Heart left ventricle (tissue), 16 donors: Measurements from ENCODE around the gene UACA. TPM values are rescaled to one million over a fixed set of nuclear protein-coding genes. Genes with fewer than 3 reads are reported as not detected.

ENCODE experiments used
- ATAC-seq, 4 donors: fragments of 200-7000 bp; cut with Tn5 transposase; one replicate each; pipeline ENCODE4 v1.9.1; 2020 to 2022; ENCODE audit warnings: moderate library complexity in 4 of 4, mild to moderate bottlenecking in 3 of 4, moderate number of reproducible peaks in 1 of 4
- DNase-seq, 5 donors: peaks; one replicate each; pipeline ENCODE4 v3.0.0-alpha.2; 2020
- H3K27ac ChIP-seq, 12 donors: fragments of 200-600 bp; sonication (generic) in 4 of 12; one replicate each; pipeline versions ENCODE4 v1.5.0 to v1.8.0; 2016 to 2022; ENCODE audit warnings: mild to moderate bottlenecking in 2 of 12
- H3K27me3 ChIP-seq, 9 donors: fragments of 200-600 bp; sonication (generic) in 2 of 9; one replicate each; pipeline versions ENCODE4 v1.5.1 to v1.8.0; 2016 to 2022; ENCODE audit warnings: mild to moderate bottlenecking in 3 of 9
- H3K36me3 ChIP-seq, 9 donors: fragments of 200-600 bp; sonication (generic) in 2 of 9; one replicate each; pipeline versions ENCODE4 v1.5.0 to v1.8.0; 2018 to 2022; ENCODE audit warnings: mild to moderate bottlenecking in 2 of 9
- H3K4me1 ChIP-seq, 12 donors: fragments of 200-600 bp; sonication (generic) in 4 of 12; one replicate each; pipeline versions ENCODE4 v1.5.0 to v1.8.0; 2016 to 2022; ENCODE audit warnings: mild to moderate bottlenecking in 3 of 12
- H3K4me3 ChIP-seq, 12 donors: fragments of 200-600 bp; sonication (generic) in 4 of 12; one replicate each; pipeline versions ENCODE4 v1.5.0 to v1.8.0; 2017 to 2022; ENCODE audit warnings: mild to moderate bottlenecking in 9 of 12, moderate library complexity in 4 of 12
- H3K9me3 ChIP-seq, 12 donors: fragments of 200-600 bp; sonication (generic) in 4 of 12; one replicate each; pipeline versions ENCODE4 v1.5.0 to v1.8.0; 2016 to 2022; ENCODE audit warnings: mild to moderate bottlenecking in 1 of 12
- POLR2A ChIP-seq, 2 donors: fragments of 450-650 bp; IDR thresholded peaks; one replicate each; pipeline ENCODE4 v1.6.1; 2017; ENCODE audit warnings: antibody characterized with exemption in 2 of 2, mild to moderate bottlenecking in 2 of 2, moderate library complexity in 2 of 2
- WGBS, 4 donors: extraction: QIAGEN DNeasy Blood & Tissue Kit in 2 of 4; methylation state at CpG; one replicate each; pipeline versions ENCODE4 v1.1.5 to v1.1.7; 2013 to 2018; 5-methylcytosine and 5-hydroxymethylcytosine counted together
- intact Hi-C, 10 donors: fragments of 100-400 bp; cut with DNase I; formaldehyde crosslinking; loops; one replicate each; pipeline versions ENCODE4 v1.11.1 to v1.14.2; 2022
- polyA plus RNA-seq, 2 donors: library from polyadenylated mRNA; stranded (reverse); fragments of 200-250 nt; gene quantifications; one replicate each; pipeline ENCODE4 v1.2.3, GENCODE V29; 2013
- total RNA-seq, 9 donors: library from RNA; depleted of rRNA in 2 of 9; stranded (reverse); fragments of >200 nt in 2 of 9; fragmentation: NEBNext Ultra II Directional in 3 of 9; extraction: Animal tissue kit (Norgen Biotek cat#: 25700) in 3 of 9; gene quantifications; one replicate each; pipeline versions ENCODE4 v1.1.0 to v1.2.4, GENCODE V29; 2016 to 2023
- TF ChIP-seq, protein P1 (sequence below), 12 donors: fragments of 200-600 bp; sonication (generic) in 4 of 12; IDR thresholded peaks; one replicate each; pipeline versions ENCODE4 v1.5.0 to v1.8.0; 2018 to 2022; ENCODE audit warnings: antibody characterized with exemption in 12 of 12, mild to moderate bottlenecking in 5 of 12
- donor health status: ischemic (EF 13 %, LVEDD 7.1; RV severe dilation, severe dysfunction).
- donor health status: healthy with polysubstance abuse.
- donor health status: DM: no; HTN: yes; CAD: no.
- donor health status: DM: no; HTN: no; CAD: no.
- donor health status: ischemic (EF 25% LVEDD 6.9; RV normal size, moderate dysfunction).
- donor health status: ischemic (EF 25% LVEDD 5.7; RV mildly dilated, moderate dysfunction).
- donor health status: healthy.
- donor health status: DM: yes; HTN: yes; CAD: no.
- donor health status: ischemic (EF 35%, LVEDD 5.7; RV mildly dilated, moderate dysfunction).
- donor health status: nonischemic (EF 11% LVEDD 7.7; RV severe dilation, severe dysfunction).
- donor health status: DM: yes; HTN: yes; CAD: no.
- donor health status: PGD.
- donor health status: ischemic (EF 29% LVEDD 5.4; RV normal size, mild dysfunction).
- donor health status: nonischemic (EF 23%, LVEDD 6.1; RV moderate dilation, normal function).

Gene UACA
- total and polyA plus RNA-seq, 11 donors = 10.7 to 57.1 (median 49.0) TPM

- H3K27me3 ChIP-seq = no peaks in the 10 kb centered on the region
- H3K27ac ChIP-seq = peak overlapping the region in 11 of 12 donors; percentile 36 to 74 (median 64)
- intact Hi-C loops = loop anchor here in 2 of 10 donors (5.0 to 10.0 kb wide), 2 partner anchors 61 to 64 kb away; partner anchors contain the start of gene UACA (in 2 of the 2)
- H3K4me3 ChIP-seq = peak overlapping the region in 10 of 12 donors; percentile 13 to 55 (median 42)
- no peak for DNase-seq
- H3K9me3 ChIP-seq = no peaks in the 10 kb centered on the region
- peaks cover 0 to 12% (median 0%) of the 10 kb centered on the region in 9 donors for H3K36me3 ChIP-seq
- 36 to 45% (median 41%) methylated on average over 2 of the region's 2 CpGs for WGBS, 4 donors
- ATAC-seq = no peak
- H3K4me1 ChIP-seq = peaks cover 4 to 88% (median 60%) of the 10 kb centered on the region in 12 donors
- no peak for TF ChIP-seq POLR2A (IDR thresholded peaks at IDR 0.05)
- TF ChIP-seq, protein P1, sequence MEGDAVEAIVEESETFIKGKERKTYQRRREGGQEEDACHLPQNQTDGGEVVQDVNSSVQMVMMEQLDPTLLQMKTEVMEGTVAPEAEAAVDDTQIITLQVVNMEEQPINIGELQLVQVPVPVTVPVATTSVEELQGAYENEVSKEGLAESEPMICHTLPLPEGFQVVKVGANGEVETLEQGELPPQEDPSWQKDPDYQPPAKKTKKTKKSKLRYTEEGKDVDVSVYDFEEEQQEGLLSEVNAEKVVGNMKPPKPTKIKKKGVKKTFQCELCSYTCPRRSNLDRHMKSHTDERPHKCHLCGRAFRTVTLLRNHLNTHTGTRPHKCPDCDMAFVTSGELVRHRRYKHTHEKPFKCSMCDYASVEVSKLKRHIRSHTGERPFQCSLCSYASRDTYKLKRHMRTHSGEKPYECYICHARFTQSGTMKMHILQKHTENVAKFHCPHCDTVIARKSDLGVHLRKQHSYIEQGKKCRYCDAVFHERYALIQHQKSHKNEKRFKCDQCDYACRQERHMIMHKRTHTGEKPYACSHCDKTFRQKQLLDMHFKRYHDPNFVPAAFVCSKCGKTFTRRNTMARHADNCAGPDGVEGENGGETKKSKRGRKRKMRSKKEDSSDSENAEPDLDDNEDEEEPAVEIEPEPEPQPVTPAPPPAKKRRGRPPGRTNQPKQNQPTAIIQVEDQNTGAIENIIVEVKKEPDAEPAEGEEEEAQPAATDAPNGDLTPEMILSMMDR (IDR thresholded peaks at IDR 0.05) = no peak
Observed at GRCh38 chr15:70701171-70701570, 62.2 kb downstream of the UACA start.

- Histone ChIP-seq H3K9me3 (no peaks in the 10 kb centered on the region), H3K27ac (peak overlapping the region in 11 of 12 donors; percentile 34 to 73 (median 55)), H3K4me1 (peaks cover 4 to 82% (median 57%) of the 10 kb centered on the region in 12 donors), H3K4me3 (peak overlapping the region in 7 of 12 donors; percentile 39 to 55 (median 44)), H3K36me3 (peaks cover 0 to 12% (median 0%) of the 10 kb centered on the region in 9 donors), H3K27me3 (no peaks in the 10 kb centered on the region)
- no peak for TF ChIP-seq POLR2A (IDR thresholded peaks at IDR 0.05)
- TF ChIP-seq, protein P1 (IDR thresholded peaks at IDR 0.05) = no peak
- intact Hi-C loops = loop anchor here in 2 of 10 donors (5.0 to 10.0 kb wide), 2 partner anchors 62 to 65 kb away; partner anchors contain the start of gene UACA (in 2 of the 2)
- ATAC-seq (no peak), DNase-seq (no peak)
Observed at GRCh38 chr15:70699890-70700289, 63.5 kb downstream of the UACA start.

GRCh38 chr15:70698836-70699390 lies 64.4 kb downstream of the UACA start:
- no peak for ATAC-seq
- intact Hi-C loops = no loop called here
- Histone ChIP-seq H3K4me3 (peak overlapping the region in 3 of 12 donors; percentile 40 to 47 (median 41)), H3K27ac (peak overlapping the region in 11 of 12 donors; percentile 34 to 73 (median 55)), H3K9me3 (no peaks in the 10 kb centered on the region), H3K4me1 (peaks cover 0 to 76% (median 49%) of the 10 kb centered on the region in 12 donors), H3K27me3 (no peaks in the 10 kb centered on the region), H3K36me3 (peaks cover 0 to 21% (median 3%) of the 10 kb centered on the region in 9 donors)
- DNase-seq = no peak
- no peak for TF ChIP-seq POLR2A (IDR thresholded peaks at IDR 0.05)
- TF ChIP-seq, protein P1 (IDR thresholded peaks at IDR 0.05) = no peak
- 46 to 60% (median 53%) methylated on average over 3 of the region's 3 CpGs for WGBS, 4 donors

GRCh38 chr15:70698426-70698825 lies 64.9 kb downstream of the UACA start:
- no peak for TF ChIP-seq POLR2A (IDR thresholded peaks at IDR 0.05)
- TF ChIP-seq, protein P1 (IDR thresholded peaks at IDR 0.05) = no peak
- DNase-seq = no peak
- Histone ChIP-seq H3K4me3 (peak overlapping the region in 1 of 12 donors; percentile 5), H3K36me3 (peaks cover 0 to 26% (median 7%) of the 10 kb centered on the region in 9 donors), H3K9me3 (no peaks in the 10 kb centered on the region), H3K27ac (peak overlapping the region; percentile 34 to 73 (median 54)), H3K27me3 (no peaks in the 10 kb centered on the region), H3K4me1 (peaks cover 0 to 71% (median 44%) of the 10 kb centered on the region in 12 donors)
- intact Hi-C loops = no loop called here
- no peak for ATAC-seq
